ENCODE data around the gene PIK3R4.

- TF ChIP-seq CTCF (IDR thresholded peaks at IDR 0.05) = no peak
- TF ChIP-seq POLR2A (IDR thresholded peaks at IDR 0.05) = no peak
Measured at GRCh38 chr3:130645261-130645660, 101.4 kb downstream of the PIK3R4 start.

Data from uterus (tissue), 2 donors.